GM21381 (cell line): ENCODE results near the gene ATF6B.

Source experiments
- ATAC-seq: cut with Tn5 transposase; IDR thresholded peaks from one replicate; pipeline ENCODE4 v1.9.1; 2021; ENCODE audit warnings: mild to moderate bottlenecking, moderate library complexity; ENCODE audit not compliant: unreplicated experiment

The ATF6B gene

GRCh38 chr6:32127717-32128592 is at the start of gene ATF6B:
TSS of gene ATF6B (minus strand) at chr6:32128246. CDS start at chr6:32128207, 39 bp downstream.
- ATAC-seq: peak; percentile 85

- peak; percentile 1 for ATAC-seq
Measured at GRCh38 chr6:32177183-32177787, 49.2 kb upstream of the ATF6B start.

GRCh38 chr6:32176476-32177182 is 48.6 kb upstream of the ATF6B start:
- ATAC-seq: no peak

DNA sequence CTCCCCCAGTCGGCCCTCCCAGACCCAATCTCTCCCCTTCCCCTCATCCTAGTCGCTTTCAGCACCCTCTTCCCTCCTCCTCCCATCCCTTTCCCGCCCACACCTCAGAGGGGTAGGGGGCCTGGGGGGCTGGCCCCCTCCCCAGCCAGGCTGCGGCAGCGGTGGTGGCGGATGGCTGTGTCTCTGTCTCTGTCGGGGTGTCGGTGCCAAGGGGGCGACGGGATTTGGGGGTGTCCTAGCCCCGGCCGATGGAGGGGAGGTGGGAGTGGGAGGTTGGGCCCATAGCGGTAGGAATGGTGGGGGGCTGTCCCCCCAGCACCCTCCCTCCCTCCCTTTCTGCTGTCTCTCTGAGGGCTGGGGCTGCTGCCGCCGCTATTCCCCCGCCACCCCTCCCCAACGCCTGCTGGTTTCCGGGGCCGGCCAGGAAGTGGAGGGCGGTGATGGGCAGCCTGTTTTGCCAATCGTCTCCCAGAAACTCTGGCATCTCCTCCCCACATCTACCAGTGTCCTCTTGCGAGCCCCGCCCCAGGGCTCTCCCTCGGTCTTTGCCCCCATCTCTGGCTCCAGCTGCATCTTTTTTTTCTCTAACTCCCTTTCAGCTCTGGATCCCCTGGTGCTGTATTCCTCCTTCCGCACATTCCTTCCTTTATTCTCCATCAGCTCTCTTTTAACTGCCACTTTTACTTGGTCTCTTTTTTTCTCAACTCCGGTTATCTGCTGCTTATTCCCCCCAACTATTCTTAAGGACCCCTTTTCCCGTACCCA is 47.8 kb upstream of the ATF6B start, which contains the start of gene AGPAT1:
AGPAT1 (minus strand) TSS at position 374 of the 765 bp plus-strand sequence. CDS start 4,588 bp downstream, outside the sequence.
- peak; percentile 36 for ATAC-seq

DNA sequence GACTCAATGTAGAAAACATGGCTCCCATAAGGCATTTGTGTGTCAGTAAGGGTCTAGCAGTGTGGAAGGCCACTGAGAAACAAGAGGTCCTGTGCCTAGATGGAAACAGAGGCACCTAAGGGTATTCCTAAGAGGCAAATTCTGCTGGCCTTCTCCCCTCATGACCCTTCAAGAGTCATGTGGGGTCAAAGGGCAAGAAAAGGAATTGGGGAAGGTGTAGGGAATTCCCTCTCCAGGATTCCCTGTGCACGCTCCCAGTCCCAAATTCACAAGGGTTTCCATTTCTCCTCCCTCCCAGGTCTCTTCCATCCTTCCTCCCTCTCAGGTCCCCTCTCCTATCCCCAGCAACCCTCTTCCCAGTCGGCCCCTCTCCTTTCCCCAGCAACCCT is 47.3 kb upstream of the ATF6B start:
- no peak for ATAC-seq

DNA sequence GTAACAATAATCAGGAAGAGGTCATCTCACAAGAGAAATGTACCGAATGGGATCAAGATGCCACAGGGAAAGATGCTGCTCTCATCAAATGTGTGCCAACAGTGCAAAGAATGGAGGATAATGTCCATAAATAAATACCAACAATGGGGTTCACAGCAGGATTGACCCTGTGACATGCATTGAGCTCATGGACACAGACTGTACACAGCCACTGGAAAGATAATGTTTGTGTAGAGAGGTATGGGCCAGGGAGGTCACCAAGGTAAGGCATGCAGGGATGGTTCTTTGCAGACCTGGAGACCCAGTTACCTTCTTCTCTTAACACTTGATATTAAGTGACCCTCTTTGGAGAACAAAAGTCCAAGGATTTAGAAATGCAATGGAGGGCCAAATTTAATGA is 46.4 kb upstream of the ATF6B start:
- no peak for ATAC-seq

DNA sequence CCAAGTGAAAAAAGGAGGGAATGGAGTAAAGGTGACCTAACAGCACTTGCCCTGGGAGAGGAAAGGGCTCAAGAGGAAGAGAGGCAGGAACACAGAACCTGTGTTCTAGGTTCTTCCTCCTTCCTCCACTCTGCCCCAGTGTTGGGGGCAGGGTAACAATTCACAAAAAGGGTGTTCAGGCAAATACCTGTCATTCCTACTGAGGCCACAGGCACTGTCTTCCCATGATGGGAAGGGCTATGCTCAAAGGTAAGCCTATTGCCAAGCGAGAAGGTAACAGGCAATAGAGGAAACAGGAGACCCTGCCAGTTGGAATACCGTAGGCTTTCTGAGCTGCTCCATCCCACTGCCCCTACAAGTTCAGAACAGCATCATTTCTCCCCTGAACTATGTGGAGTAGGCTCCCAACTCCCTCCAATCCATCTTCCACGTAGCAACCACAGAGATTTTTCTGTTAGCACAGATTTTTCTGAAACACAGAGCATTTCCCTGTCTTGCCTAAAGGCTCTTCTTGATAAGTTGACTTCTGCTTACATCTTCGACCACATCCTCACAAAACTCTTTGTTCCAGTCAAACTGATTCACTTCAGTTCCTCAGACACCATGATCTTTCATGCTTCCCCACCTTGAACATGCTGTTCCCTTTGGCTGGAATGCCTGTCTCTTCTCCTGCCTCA is 45.1 kb upstream of the ATF6B start:
- no peak for ATAC-seq

- ATAC-seq: no peak
Measured at GRCh38 chr6:32171234-32171633, 43.2 kb upstream of the ATF6B start.

GRCh38 chr6:32170294-32170693 is 42.2 kb upstream of the ATF6B start:
- ATAC-seq: no peak

DNA sequence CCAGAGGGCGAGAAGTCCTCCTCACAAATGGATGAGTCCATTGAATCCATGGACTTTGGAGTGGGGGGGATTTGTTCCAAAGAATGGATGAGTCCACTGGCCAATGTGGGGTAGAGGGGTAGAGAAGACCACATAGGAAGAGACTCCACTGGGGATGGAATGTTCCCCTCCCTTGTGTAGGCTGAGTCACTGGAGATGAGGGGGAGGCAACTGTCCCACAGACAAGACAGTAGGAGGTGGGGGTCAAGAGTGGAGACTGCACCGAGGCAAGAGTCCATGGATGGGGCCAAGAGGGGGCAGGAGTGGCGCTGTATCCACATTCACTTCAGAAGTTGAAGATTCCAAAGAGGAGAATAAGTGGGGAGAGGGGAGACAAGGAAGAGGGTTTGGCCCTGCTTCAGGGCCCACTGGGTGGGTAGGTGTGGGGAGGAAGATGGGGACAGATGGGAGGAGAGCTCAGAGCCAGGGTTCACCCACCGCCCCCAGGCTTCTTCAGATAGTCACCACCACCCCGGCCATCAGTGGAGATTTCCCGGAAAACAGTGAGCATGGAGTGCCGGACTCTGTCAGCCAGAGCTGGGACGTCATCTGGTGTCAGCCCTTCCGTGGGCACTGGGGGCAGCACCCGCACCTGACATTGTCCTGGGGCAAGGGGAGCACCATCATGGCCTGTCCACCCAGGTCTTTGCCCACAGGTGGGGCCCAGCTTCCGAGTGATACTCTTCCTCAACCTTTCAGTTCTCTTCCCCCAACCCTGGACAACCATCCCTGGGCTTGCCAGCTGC is 41.0 kb upstream of the ATF6B start:
- no peak for ATAC-seq

DNA sequence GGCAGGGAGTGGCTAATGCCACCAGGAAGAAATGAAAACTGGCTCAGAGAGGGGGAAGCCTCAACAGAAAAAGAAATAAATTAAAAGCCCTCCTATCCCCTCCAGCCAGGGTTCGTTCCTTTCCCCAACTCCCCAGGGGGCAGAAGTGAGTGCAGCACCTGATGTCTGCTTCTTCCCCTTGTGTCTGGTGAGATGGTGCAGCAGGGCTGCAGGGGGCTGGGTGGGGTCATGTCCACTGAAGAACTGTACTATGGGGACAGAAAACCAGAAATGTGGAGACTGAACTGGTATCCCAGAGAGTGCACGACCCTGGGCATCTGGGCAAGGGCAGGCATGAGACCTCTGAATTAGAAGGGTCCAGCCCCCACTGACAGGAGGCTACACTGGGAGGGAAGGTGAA is 40.3 kb upstream of the ATF6B start:
- no peak for ATAC-seq

DNA sequence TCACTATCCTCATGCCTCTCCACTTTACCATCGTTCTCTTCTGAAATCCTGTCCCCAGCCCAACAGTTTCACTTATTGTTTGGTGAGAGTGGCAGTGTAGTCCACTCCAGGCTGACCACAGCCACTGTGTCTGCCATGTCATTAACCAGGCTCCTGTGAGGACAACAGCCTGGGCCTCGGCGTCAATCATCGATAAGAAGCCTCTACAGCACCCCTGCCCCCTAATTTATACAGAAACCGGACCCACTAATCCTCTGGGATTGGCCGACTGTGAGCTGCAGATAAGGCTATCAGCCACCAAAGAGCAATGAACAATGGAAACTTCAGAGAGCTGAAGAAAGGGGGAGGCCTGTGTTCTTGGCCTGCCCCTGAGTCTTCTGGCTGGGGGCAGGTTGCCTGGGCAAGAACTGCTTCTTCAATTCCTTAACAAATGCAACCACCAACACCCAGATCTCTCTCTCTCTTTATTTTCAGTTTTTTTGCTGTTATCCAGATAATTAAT is 39.8 kb upstream of the ATF6B start:
- no peak for ATAC-seq

DNA sequence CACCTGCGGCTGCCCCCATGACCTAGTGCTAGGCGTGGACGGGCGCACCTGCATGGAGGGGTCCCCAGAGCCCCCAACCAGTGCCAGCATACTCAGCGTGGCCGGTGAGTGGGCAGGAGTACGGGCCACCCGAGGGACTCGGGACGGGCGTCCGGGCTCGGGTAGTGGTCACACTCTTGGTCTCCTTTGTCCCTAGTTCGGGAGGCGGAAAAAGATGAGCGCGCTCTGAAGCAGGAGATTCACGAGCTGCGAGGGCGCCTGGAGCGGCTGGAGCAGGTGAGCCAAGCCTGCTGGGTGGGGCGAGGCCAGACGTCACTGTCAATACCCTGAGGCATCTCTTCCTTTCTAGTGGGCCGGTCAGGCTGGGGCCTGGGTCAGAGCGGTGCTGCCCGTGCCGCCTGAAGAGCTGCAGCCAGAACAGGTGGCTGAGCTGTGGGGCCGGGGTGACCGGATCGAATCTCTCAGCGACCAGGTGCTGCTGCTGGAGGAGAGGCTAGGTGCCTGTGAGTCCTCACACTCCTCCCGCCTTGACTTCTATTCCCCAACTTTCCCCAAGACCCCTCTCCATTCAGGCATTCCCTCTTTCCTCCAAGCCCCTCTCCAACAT is 39.2 kb upstream of the ATF6B start:
- ATAC-seq: no peak

GRCh38 chr6:32166411-32167061 is 38.5 kb upstream of the ATF6B start:
- ATAC-seq: no peak

DNA sequence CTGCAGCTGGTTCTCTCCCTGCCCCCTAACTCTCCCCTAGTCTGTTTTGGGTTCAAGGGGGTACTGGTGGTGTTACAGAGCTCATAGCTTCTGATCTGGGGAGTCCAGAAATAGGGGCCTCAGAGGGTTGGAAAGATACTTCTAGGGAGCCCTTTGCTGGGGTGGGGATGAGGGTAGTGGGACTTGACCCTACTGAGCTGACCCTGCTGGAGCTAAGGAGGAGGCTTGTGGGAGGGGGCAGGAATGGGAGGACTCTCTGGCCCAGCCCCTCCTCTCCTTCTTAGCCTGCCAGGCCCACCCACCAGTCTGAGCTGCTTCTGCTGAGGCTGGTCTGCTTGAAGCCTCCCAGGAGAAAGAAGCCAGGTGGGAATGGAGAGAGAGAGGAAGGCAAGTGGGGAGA is 36.2 kb upstream of the ATF6B start, which contains the start of gene EGFL8:
EGFL8 (plus strand) TSS at position 301 of the 400 bp plus-strand sequence. CDS start 1,571 bp downstream, outside the sequence.
- no peak for ATAC-seq

- ATAC-seq: no peak
Measured at GRCh38 chr6:32163559-32164258, 35.7 kb upstream of the ATF6B start.

- ATAC-seq: no peak
Measured at GRCh38 chr6:32158052-32158451, 30.0 kb upstream of the ATF6B start.

DNA sequence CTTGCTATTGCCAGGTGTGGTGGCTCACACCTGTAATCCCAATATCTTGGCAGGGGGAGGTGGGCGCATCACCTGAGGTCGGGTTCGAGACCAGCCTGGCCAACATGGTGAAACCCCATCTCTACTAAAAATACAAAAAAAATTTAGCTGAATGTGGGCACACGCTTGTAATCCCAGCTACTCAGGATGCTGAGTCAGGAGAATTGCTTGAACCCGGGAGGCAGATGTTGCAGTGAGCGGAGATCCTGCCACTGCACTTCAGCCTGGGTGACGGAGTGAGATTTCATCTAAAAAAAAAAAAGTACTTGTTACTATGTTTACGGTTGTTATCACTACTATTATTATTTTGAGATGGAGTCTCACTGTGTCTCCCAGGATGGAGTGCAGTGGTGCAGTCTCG is 28.8 kb upstream of the ATF6B start:
- no peak for ATAC-seq
